Adrenal gland (tissue), 12 donors: Measurements from ENCODE around the gene HEPHL1. TPM values are rescaled to one million over a fixed set of nuclear protein-coding genes. Genes with fewer than 3 reads are reported as not detected.

Experiments
- DNase-seq, 7 donors: peaks; one replicate each; pipeline ENCODE4 v3.0.0-alpha.2; 2019 to 2020
- H3K27ac ChIP-seq, 5 donors: fragments of 200-600 bp; sonication (generic) in 4 of 5; 1 replicate in 3 of 5; 2 replicates in 2 of 5; pipeline versions ENCODE4 v1.5.1 to v1.8.0; 2016 to 2020; ENCODE audit warnings: mild to moderate bottlenecking in 1 of 5
- H3K27me3 ChIP-seq: fragments of 200-600 bp; 2 replicates; pipeline ENCODE4 v1.8.0; 2021
- H3K36me3 ChIP-seq, 2 donors: fragments of 200-600 bp; replicated peaks in 1 of 2; 1 replicate in 1 of 2; 2 replicates in 1 of 2; pipeline versions ENCODE4 v1.5.1 to v1.8.0; 2018 to 2022
- H3K4me1 ChIP-seq, 2 donors: fragments of 200-600 bp; replicated peaks in 1 of 2; 1 replicate in 1 of 2; 2 replicates in 1 of 2; pipeline versions ENCODE4 v1.5.1 to v1.8.0; 2018 to 2021
- H3K4me3 ChIP-seq, 4 donors: fragments of 200-600 bp; sonication (generic) in 3 of 4; one replicate each; pipeline ENCODE4 v1.5.1; 2016 to 2018
- H3K9me3 ChIP-seq, 3 donors: fragments of 200-600 bp; sonication (generic) in 1 of 3; replicated peaks in 1 of 3; 1 replicate in 2 of 3; 2 replicates in 1 of 3; pipeline versions ENCODE4 v1.5.1 to v1.8.0; 2016 to 2021
- POLR2A ChIP-seq, 2 donors: fragments of 450-650 bp; IDR thresholded peaks; one replicate each; pipeline ENCODE4 v1.6.1; 2017; ENCODE audit warnings: antibody characterized with exemption in 2 of 2, mild to moderate bottlenecking in 2 of 2, moderate library complexity in 1 of 2
- WGBS, 4 donors: extraction: QIAGEN DNeasy Blood & Tissue Kit in 2 of 4; methylation state at CpG; one replicate each; pipeline versions ENCODE4 v1.1.5 to v1.1.7; 2013 to 2017; 5-methylcytosine and 5-hydroxymethylcytosine counted together
- intact Hi-C, 2 donors: fragments of 100-400 bp; cut with DNase I; formaldehyde crosslinking; loops; one replicate each; pipeline versions ENCODE4 v1.14.1 to v1.15.0; 2022 to 2023
- polyA plus RNA-seq, 3 donors: library from polyadenylated mRNA; stranded (reverse); fragments of 200-250 nt in 2 of 3; fragments of 350-450 nt in 1 of 3; fragmentation: Illumina TruSeq in 1 of 3; extraction: RNeasy Lipid Tissue Mini Kit (QIAGEN cat#74804) in 1 of 3; gene quantifications; one replicate each; pipeline ENCODE4 v1.2.3, GENCODE V29; 2013 to 2014
- total RNA-seq, 9 donors: library from RNA; depleted of rRNA in 4 of 9; stranded (reverse); fragments of >200 nt in 4 of 9; fragments of 120-200 nt in 1 of 9; fragmentation: NEBNext Ultra II Directional in 1 of 9; extraction: Animal tissue kit (Norgen Biotek cat#: 25700) in 1 of 9; gene quantifications; one replicate each; pipeline versions ENCODE4 v1.1.0 to v1.2.4, GENCODE V29; 2013 to 2023
- TF ChIP-seq, protein P1 (sequence below), 6 experiments: fragments of 450-650 bp in 4 of 6; fragments of 200-600 bp in 2 of 6; sonication (generic) in 1 of 6; IDR thresholded peaks; 1 replicate in 5 of 6; 2 replicates in 1 of 6; pipeline versions ENCODE4 v1.5.1 to v1.8.0; 2016 to 2021; ENCODE audit warnings: antibody characterized with exemption in 6 of 6, mild to moderate bottlenecking in 2 of 6, moderate library complexity in 1 of 6
- donor health status: healthy with polysubstance abuse.
- donor health status: Bipolar disorder and iron deficiency.
- donor health status: DM: yes; HTN: yes; CAD: no.
- donor health status: DM: no; HTN: no; CAD: no.
- donor health status: DM: no; HTN: no; CAD: no.
- donor health status: DM: yes; HTN: yes; CAD: no.

The HEPHL1 gene
- total and polyA plus RNA-seq, 12 donors = 0.06 TPM; not detected in 11

DNA sequence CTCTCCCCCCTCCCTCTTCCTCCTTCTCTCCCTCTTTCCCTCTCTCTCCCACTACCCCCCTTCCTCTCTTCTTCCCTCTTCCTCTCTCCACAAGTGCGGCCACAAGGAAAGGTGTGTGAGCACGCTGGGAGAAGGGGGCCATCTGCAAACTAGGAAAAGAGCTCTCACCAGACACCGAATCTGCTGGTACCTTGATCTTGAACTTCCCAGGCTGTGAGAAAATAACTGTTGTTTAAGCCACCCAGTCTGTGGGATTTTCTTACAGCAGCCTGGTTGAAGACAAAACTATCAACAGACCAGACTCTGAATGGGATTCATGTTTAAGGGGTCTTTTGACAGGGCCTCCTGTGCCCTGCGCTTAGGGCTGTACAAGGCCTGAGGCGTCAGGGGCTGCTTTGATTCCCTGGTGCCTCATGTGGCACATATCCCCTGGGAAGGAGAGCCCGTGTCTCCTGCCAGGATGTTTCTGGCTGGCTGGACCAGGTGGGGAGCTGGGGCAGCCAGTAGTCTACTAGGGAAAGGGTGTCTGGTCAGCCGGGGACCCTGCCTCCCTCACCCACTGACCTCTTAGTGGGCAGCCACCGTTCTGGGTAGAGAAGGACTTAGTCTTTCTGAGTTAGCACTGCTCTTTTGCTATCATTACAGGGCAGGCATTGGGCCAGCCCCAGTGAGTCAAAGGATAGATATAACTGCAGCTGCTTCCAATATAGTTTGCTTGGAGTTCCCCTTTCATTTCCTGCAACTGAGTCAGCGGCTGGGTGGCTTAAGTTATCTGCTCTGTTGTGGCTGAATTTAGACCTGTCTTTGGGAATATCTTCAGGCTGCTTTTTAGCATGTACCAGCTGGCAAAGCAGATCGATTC is 113.7 kb downstream of the HEPHL1 start:
- H3K27ac ChIP-seq = peak overlapping the region in 4 of 5 donors; percentile 5 to 77 (median 58)
- WGBS, 4 donors = 54 to 61% (median 55%) methylated on average over 7 to 10 of the region's 10 CpGs
- no peak overlapping the region for H3K4me3 ChIP-seq
- intact Hi-C loops = no loop called here
- TF ChIP-seq POLR2A (IDR thresholded peaks at IDR 0.05) = no peak
- TF ChIP-seq, protein P1, sequence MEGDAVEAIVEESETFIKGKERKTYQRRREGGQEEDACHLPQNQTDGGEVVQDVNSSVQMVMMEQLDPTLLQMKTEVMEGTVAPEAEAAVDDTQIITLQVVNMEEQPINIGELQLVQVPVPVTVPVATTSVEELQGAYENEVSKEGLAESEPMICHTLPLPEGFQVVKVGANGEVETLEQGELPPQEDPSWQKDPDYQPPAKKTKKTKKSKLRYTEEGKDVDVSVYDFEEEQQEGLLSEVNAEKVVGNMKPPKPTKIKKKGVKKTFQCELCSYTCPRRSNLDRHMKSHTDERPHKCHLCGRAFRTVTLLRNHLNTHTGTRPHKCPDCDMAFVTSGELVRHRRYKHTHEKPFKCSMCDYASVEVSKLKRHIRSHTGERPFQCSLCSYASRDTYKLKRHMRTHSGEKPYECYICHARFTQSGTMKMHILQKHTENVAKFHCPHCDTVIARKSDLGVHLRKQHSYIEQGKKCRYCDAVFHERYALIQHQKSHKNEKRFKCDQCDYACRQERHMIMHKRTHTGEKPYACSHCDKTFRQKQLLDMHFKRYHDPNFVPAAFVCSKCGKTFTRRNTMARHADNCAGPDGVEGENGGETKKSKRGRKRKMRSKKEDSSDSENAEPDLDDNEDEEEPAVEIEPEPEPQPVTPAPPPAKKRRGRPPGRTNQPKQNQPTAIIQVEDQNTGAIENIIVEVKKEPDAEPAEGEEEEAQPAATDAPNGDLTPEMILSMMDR (IDR thresholded peaks at IDR 0.05) = no peak
- no peaks in the 10 kb centered on the region for H3K27me3 ChIP-seq
- no peaks in the 10 kb centered on the region for H3K9me3 ChIP-seq
- H3K36me3 ChIP-seq = no peaks in the 10 kb centered on the region
- peak; percentile 64 to 86 (median 78) for DNase-seq
- H3K4me1 ChIP-seq = peaks cover 29 to 49% of the 10 kb centered on the region in 2 donors

- no peak overlapping the region for H3K27ac ChIP-seq
- no peaks in the 10 kb centered on the region for H3K36me3 ChIP-seq
- DNase-seq = peak in 1 of 7 donors; percentile 11
- peaks cover 7 to 37% of the 10 kb centered on the region in 2 donors for H3K4me1 ChIP-seq
- intact Hi-C loops = no loop called here
- no peaks in the 10 kb centered on the region for H3K9me3 ChIP-seq
- 82 to 94% (median 90%) methylated on average over 4 of the region's 4 CpGs for WGBS, 4 donors
- no peak for TF ChIP-seq POLR2A (IDR thresholded peaks at IDR 0.05)
- TF ChIP-seq, protein P1 (IDR thresholded peaks at IDR 0.05) = no peak
- H3K4me3 ChIP-seq = no peak overlapping the region
- H3K27me3 ChIP-seq = no peaks in the 10 kb centered on the region
Measured at GRCh38 chr11:94139416-94139815, 118.3 kb downstream of the HEPHL1 start.

GRCh38 chr11:94140154-94140655 is 119.1 kb downstream of the HEPHL1 start:
- Histone ChIP-seq H3K4me1 (peaks cover 3 to 31% of the 10 kb centered on the region in 2 donors), H3K36me3 (no peaks in the 10 kb centered on the region), H3K9me3 (no peaks in the 10 kb centered on the region), H3K27me3 (no peaks in the 10 kb centered on the region), H3K27ac (no peak overlapping the region), H3K4me3 (no peak overlapping the region)
- intact Hi-C loops = no loop called here
- 82 to 92% (median 86%) methylated on average over 2 of the region's 2 CpGs for WGBS, 4 donors
- DNase-seq = no peak
- TF ChIP-seq, protein P1 (IDR thresholded peaks at IDR 0.05) = no peak
- TF ChIP-seq POLR2A (IDR thresholded peaks at IDR 0.05) = no peak

- no peaks in the 10 kb centered on the region for H3K27me3 ChIP-seq
- no peak for TF ChIP-seq POLR2A (IDR thresholded peaks at IDR 0.05)
- TF ChIP-seq, protein P1 (IDR thresholded peaks at IDR 0.05) = no peak
- H3K4me3 ChIP-seq = no peak overlapping the region
- no peak for DNase-seq
- H3K4me1 ChIP-seq = peaks cover 3 to 31% of the 10 kb centered on the region in 2 donors
- intact Hi-C loops = no loop called here
- WGBS, 4 donors = 80 to 96% (median 86%) methylated on average over 12 of the region's 12 CpGs
- peak overlapping the region in 2 of 5 donors; percentile 19 to 65 for H3K27ac ChIP-seq
- no peaks in the 10 kb centered on the region for H3K36me3 ChIP-seq
- H3K9me3 ChIP-seq = no peaks in the 10 kb centered on the region
Measured at GRCh38 chr11:94141511-94142307, 120.6 kb downstream of the HEPHL1 start.
